ENCODE results near the gene LARGE2.

- TF ChIP-seq CTCF (IDR thresholded peaks at IDR 0.05) (no peak), POLR2A (IDR thresholded peaks at IDR 0.05) (no peak)
These were observed 31.4 kb upstream of the LARGE2 start for GRCh38 chr11:45890886-45891550.
